ENCODE data around the gene CHP2.
A peak's percentile ranks its signal among the peaks of the same experiment; 100 is the strongest.

Gene CHP2

DNA sequence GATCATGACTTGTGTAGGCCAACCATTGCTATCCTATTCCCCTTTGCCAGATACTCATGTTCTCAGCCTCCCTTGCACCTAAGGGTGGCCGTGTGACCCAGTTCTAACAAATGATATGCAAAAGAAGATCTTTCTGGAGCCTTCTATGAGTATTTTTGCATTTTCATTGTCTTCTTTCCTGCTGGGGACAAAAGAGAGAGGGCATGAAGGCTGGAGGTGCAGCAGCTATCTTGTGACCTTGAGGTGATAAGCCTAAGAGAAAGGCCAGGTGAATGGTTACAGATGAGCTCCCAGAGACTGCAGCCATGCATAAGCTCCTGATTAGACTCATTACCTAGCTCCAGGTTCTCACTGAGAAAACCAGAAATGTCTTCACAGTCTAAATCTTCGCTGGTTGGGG lies 42.1 kb downstream of the CHP2 start:
- Histone ChIP-seq H3K9ac (ENCODE audit: low read depth, low read length) (no peak overlapping the region), H3K79me2 (ENCODE audit: insufficient read depth, low read length) (no peaks in the 10 kb centered on the region), H3K4me2 (ENCODE audit: insufficient read depth, low read length) (no peak overlapping the region), H2AFZ (ENCODE audit: low read depth, low read length) (no peak overlapping the region), H3K36me3 (ENCODE audit: insufficient read depth, low read length) (no peaks in the 10 kb centered on the region), H3K27me3 (ENCODE audit: insufficient read depth, low read length, poor library complexity) (no peaks in the 10 kb centered on the region), H4K20me1 (ENCODE audit: insufficient read depth, low read length) (no peaks in the 10 kb centered on the region), H3K9me3 (ENCODE audit: insufficient read depth, low read length, severe bottlenecking) (no peaks in the 10 kb centered on the region), H3K4me1 (ENCODE audit: insufficient read depth, low read length) (peaks cover 4% of the 10 kb centered on the region; the same call in 1 of the 2 replicates), H3K4me3 (ENCODE audit: low read depth in 1 of 2, low read length in 2 of 2) (no peak overlapping the region), H3K27ac (ENCODE audit: low read length) (no peak overlapping the region)
- no peak for DNase-seq
- no peak for ATAC-seq (ENCODE audit: insufficient read depth, low read depth)
- TF ChIP-seq, protein P1, sequence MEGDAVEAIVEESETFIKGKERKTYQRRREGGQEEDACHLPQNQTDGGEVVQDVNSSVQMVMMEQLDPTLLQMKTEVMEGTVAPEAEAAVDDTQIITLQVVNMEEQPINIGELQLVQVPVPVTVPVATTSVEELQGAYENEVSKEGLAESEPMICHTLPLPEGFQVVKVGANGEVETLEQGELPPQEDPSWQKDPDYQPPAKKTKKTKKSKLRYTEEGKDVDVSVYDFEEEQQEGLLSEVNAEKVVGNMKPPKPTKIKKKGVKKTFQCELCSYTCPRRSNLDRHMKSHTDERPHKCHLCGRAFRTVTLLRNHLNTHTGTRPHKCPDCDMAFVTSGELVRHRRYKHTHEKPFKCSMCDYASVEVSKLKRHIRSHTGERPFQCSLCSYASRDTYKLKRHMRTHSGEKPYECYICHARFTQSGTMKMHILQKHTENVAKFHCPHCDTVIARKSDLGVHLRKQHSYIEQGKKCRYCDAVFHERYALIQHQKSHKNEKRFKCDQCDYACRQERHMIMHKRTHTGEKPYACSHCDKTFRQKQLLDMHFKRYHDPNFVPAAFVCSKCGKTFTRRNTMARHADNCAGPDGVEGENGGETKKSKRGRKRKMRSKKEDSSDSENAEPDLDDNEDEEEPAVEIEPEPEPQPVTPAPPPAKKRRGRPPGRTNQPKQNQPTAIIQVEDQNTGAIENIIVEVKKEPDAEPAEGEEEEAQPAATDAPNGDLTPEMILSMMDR (IDR thresholded peaks at IDR 0.05; ENCODE audit: borderline replicate concordance, extremely low read depth, low read length, poor library complexity, severe bottlenecking): no peak
- TF ChIP-seq EZH2 (IDR thresholded peaks at IDR 0.05; ENCODE audit: borderline replicate concordance, low read depth, low read length, severe bottlenecking): no peak

DNA sequence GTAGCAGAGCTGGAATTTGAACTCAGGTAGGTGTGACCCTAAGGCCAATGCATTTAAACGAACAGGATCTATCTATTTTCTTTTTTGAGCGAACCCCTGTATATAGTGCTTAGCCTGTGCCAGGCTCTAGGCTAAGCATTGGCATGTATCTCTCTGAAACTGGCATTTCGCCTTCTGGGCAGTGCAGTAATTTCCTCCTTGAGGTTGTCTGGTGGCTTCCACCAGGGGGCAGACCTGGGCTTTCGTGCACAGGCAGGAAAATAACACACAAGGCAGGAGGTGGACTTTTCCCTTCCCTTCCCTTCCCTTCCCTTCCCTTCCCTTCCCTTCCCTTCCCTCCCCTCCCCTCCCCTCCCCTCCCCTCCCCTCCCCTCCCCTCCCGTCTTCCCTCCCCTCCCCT lies 46.6 kb downstream of the CHP2 start:
- Histone ChIP-seq H3K27ac (ENCODE audit: low read length) (no peak overlapping the region), H3K79me2 (ENCODE audit: insufficient read depth, low read length) (no peaks in the 10 kb centered on the region), H3K4me1 (ENCODE audit: insufficient read depth, low read length) (peaks cover 15% of the 10 kb centered on the region), H3K9ac (ENCODE audit: low read depth, low read length) (no peak overlapping the region), H3K36me3 (ENCODE audit: insufficient read depth, low read length) (no peaks in the 10 kb centered on the region), H4K20me1 (ENCODE audit: insufficient read depth, low read length) (no peaks in the 10 kb centered on the region), H3K4me2 (ENCODE audit: insufficient read depth, low read length) (no peak overlapping the region), H3K4me3 (ENCODE audit: low read depth in 1 of 2, low read length in 2 of 2) (no peak overlapping the region), H3K27me3 (ENCODE audit: insufficient read depth, low read length, poor library complexity) (no peaks in the 10 kb centered on the region), H3K9me3 (ENCODE audit: insufficient read depth, low read length, severe bottlenecking) (no peaks in the 10 kb centered on the region), H2AFZ (ENCODE audit: low read depth, low read length) (no peak overlapping the region)
- DNase-seq (peak; percentile 79), ATAC-seq (ENCODE audit: insufficient read depth, low read depth) (peak; percentile 89)
- TF ChIP-seq EZH2 (IDR thresholded peaks at IDR 0.05; ENCODE audit: borderline replicate concordance, low read depth, low read length, severe bottlenecking): no peak
- TF ChIP-seq, protein P1 (IDR thresholded peaks at IDR 0.05; ENCODE audit: borderline replicate concordance, extremely low read depth, low read length, poor library complexity, severe bottlenecking): peak; percentile 88

DNA sequence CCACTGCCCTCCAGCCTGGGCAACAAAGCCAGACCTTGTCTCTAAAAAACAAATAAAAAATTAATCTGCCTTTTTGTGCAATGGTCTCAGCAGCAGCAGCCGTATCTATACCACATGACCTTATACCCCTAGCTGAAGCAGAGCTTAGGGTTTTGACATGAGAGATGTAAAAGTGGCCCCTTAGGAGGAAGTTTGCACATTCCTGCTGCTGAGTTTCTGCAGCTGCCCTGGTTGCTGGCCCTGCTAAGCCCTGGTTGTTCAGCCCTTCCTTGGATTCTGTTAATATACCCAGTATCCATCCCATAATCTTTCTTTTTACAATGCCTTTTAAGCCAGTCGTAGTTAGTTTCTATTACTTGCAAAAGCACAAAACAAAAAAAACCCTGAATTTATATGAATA lies 48.0 kb downstream of the CHP2 start:
- no peak for TF ChIP-seq EZH2 (IDR thresholded peaks at IDR 0.05; ENCODE audit: borderline replicate concordance, low read depth, low read length, severe bottlenecking)
- TF ChIP-seq, protein P1 (IDR thresholded peaks at IDR 0.05; ENCODE audit: borderline replicate concordance, extremely low read depth, low read length, poor library complexity, severe bottlenecking): no peak
- Histone ChIP-seq H3K9me3 (ENCODE audit: insufficient read depth, low read length, severe bottlenecking) (no peaks in the 10 kb centered on the region), H3K4me1 (ENCODE audit: insufficient read depth, low read length) (peaks cover 15% of the 10 kb centered on the region), H3K36me3 (ENCODE audit: insufficient read depth, low read length) (no peaks in the 10 kb centered on the region), H3K4me3 (ENCODE audit: low read depth in 1 of 2, low read length in 2 of 2) (no peak overlapping the region), H3K9ac (ENCODE audit: low read depth, low read length) (no peak overlapping the region), H4K20me1 (ENCODE audit: insufficient read depth, low read length) (no peaks in the 10 kb centered on the region), H3K27me3 (ENCODE audit: insufficient read depth, low read length, poor library complexity) (no peaks in the 10 kb centered on the region), H2AFZ (ENCODE audit: low read depth, low read length) (no peak overlapping the region), H3K4me2 (ENCODE audit: insufficient read depth, low read length) (no peak overlapping the region), H3K79me2 (ENCODE audit: insufficient read depth, low read length) (no peaks in the 10 kb centered on the region), H3K27ac (ENCODE audit: low read length) (no peak overlapping the region)
- DNase-seq (no peak), ATAC-seq (ENCODE audit: insufficient read depth, low read depth) (no peak)

All from DND-41 (cell line).